Measurements from ENCODE around the gene FAM3D. TPM values are rescaled to one million over a fixed set of nuclear protein-coding genes. Genes with fewer than 3 reads are reported as not detected.

Gene FAM3D
- total RNA-seq, 1 experiment from 2014 or later, result 0.32 TPM

GRCh38 chr3:58624550-58624949, 42.0 kb downstream of the FAM3D start:
- DNase-seq (ENCODE audit: low read depth, low spot score), result no peak
- no peaks in the 10 kb centered on the region for H4K20me1 ChIP-seq (ENCODE audit: insufficient read depth)
- intact Hi-C loops (cut with micrococcal nuclease), result no loop called here
- H3K27ac ChIP-seq (ENCODE audit: low read depth, low read length), result no peak overlapping the region
- no peaks in the 10 kb centered on the region for H3K9me3 ChIP-seq (ENCODE audit: control insufficient read depth in 1 of 2, insufficient read depth in 1 of 2, low read depth in 1 of 2, low read length in 2 of 2)
- BruUV-seq (replicated peaks), result no TSS peak
- ChIA-PET RAD21 (ENCODE audit: low non-redundant PET in 1 of 2, low total read pairs in 2 of 2, uncharacterized antibody in 2 of 2, unreplicated experiment in 2 of 2) (no interaction called here), CTCF (interaction anchor here (1.2 kb wide), 1 partner anchor 407 kb away, joined by 3 read pairs; no protein-coding TSS in a partner anchor), POLR2A (no interaction called here)
- H2AFZ ChIP-seq (ENCODE audit: low read depth, low read length, poor library complexity, severe bottlenecking), result no peak overlapping the region
- no peaks in the 10 kb centered on the region for H3K27me3 ChIP-seq (ENCODE audit: insufficient read depth, low read length)
- no peaks in the 10 kb centered on the region for H3K79me2 ChIP-seq (ENCODE audit: insufficient read depth, low read length)
- H3K36me3 ChIP-seq (ENCODE audit: control insufficient read depth in 1 of 2, insufficient read depth in 2 of 2, low read length in 2 of 2), result no peaks in the 10 kb centered on the region
- no peaks in the 10 kb centered on the region for H3K9me2 ChIP-seq (ENCODE audit: insufficient read depth)
- no peak for TF ChIP-seq YY1 (IDR thresholded peaks at IDR 0.05; ENCODE audit: extremely low read depth, insufficient replicate concordance, low read depth, low read length)
- TF ChIP-seq SRF (IDR thresholded peaks at IDR 0.05; ENCODE audit: low read depth), result no peak
- no peak for TF ChIP-seq POLR2A (IDR thresholded peaks at IDR 0.05; ENCODE audit: borderline replicate concordance, extremely low read depth, insufficient read depth, insufficient read length)
- TF ChIP-seq FOSL1 (IDR thresholded peaks at IDR 0.05; ENCODE audit: low read depth), result no peak
- no peak for TF ChIP-seq EGR1 (IDR thresholded peaks at IDR 0.05; ENCODE audit: low read depth)
- TF ChIP-seq SP1 (IDR thresholded peaks at IDR 0.05; ENCODE audit: low read depth), result no peak
- no peak for TF ChIP-seq TCF7L2 (IDR thresholded peaks at IDR 0.05; ENCODE audit: borderline replicate concordance, extremely low read depth, insufficient read depth, insufficient read length)
- no peak for TF ChIP-seq ZFX (IDR thresholded peaks at IDR 0.05)
- TF ChIP-seq ATF3 (IDR thresholded peaks at IDR 0.05), result no peak
- TF ChIP-seq REST (IDR thresholded peaks at IDR 0.05; ENCODE audit: low read depth), result no peak
- no peak for TF ChIP-seq EZH2phosphoT487 (IDR thresholded peaks at IDR 0.05; ENCODE audit: borderline replicate concordance)
- TF ChIP-seq RAD21 (IDR thresholded peaks at IDR 0.05; ENCODE audit: low read depth), result no peak
- no peak for TF ChIP-seq CEBPB (IDR thresholded peaks at IDR 0.05; ENCODE audit: low read depth)
- H3K4me1 ChIP-seq (ENCODE audit: control insufficient read depth in 1 of 2, insufficient read depth in 2 of 2, low read length in 2 of 2), result no peaks in the 10 kb centered on the region
- no peak overlapping the region for H3K4me2 ChIP-seq (ENCODE audit: low read length)
- no peak overlapping the region for H3K9ac ChIP-seq (ENCODE audit: low read length)
- no peak overlapping the region for H3K4me3 ChIP-seq (replicated peaks in 1 of 2; ENCODE audit: low read depth in 1 of 2, low read length in 2 of 2)
- ATAC-seq, result no peak
